Ishikawa (cell line): ENCODE data around the gene PRRG4.

ENCODE experiments used
- CEBPB ChIP-seq: IDR thresholded peaks from 2 replicates; pipeline ENCODE4 v1.6.1; 2012
- CREB1 ChIP-seq: IDR thresholded peaks from 2 replicates; pipeline ENCODE4 v1.6.1; 2012; ENCODE audit warnings: low read depth
- EGR1 ChIP-seq: IDR thresholded peaks from 2 replicates; pipeline ENCODE4 v1.6.1; 2012
- EP300 ChIP-seq: IDR thresholded peaks from 2 replicates; pipeline ENCODE4 v1.6.1; 2012; ENCODE audit warnings: borderline replicate concordance
- FOXM1 ChIP-seq: IDR thresholded peaks from 2 replicates; pipeline ENCODE4 v1.6.1; 2012; ENCODE audit warnings: low read depth, borderline replicate concordance
- NFIC ChIP-seq: IDR thresholded peaks from 2 replicates; pipeline ENCODE4 v1.6.1; 2012
- RAD21 ChIP-seq: IDR thresholded peaks from 2 replicates; pipeline ENCODE4 v1.6.1; 2012; ENCODE audit warnings: low read depth
- REST ChIP-seq: IDR thresholded peaks from 2 replicates; pipeline ENCODE4 v1.6.1; 2012; ENCODE audit warnings: low read depth, mild to moderate bottlenecking
- TAF1 ChIP-seq: IDR thresholded peaks from 2 replicates; pipeline ENCODE4 v1.6.1; 2012; ENCODE audit warnings: low read depth, mild to moderate bottlenecking
- TCF12 ChIP-seq: IDR thresholded peaks from 2 replicates; pipeline ENCODE4 v1.6.1; 2012; ENCODE audit warnings: low read depth
- TEAD4 ChIP-seq: IDR thresholded peaks from 2 replicates; pipeline ENCODE4 v1.6.1; 2012
- USF1 ChIP-seq: IDR thresholded peaks from 2 replicates; pipeline ENCODE4 v1.6.1; 2012
- YY1 ChIP-seq: IDR thresholded peaks from 2 replicates; pipeline ENCODE4 v1.6.1; 2012; ENCODE audit warnings: low read depth
- ZBTB7A ChIP-seq: IDR thresholded peaks from 2 replicates; pipeline ENCODE4 v1.6.1; 2012; ENCODE audit warnings: low read depth
- TF ChIP-seq, protein P1 (sequence below): IDR thresholded peaks from 2 replicates; pipeline ENCODE4 v1.6.1; 2012

The PRRG4 gene

DNA sequence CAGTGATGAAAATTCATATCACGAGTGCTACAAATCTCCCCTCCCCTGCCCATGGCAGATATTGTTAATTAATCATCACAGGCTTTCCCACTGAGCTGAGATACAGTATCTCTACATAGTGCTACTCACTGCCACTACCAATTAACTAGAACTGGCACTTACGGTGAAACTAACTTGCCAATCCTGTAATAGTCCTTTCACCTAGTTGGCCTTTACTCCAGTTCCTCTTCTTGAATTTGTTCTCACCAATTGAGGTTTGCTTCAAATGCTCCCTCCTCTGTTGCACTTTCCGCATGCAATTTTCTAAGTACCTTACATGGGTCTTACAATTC is 11.9 kb upstream of the PRRG4 start:
- no peak for TF ChIP-seq YY1
- no peak for TF ChIP-seq USF1
- no peak for TF ChIP-seq EGR1
- TF ChIP-seq CEBPB: no peak
- TF ChIP-seq CREB1: no peak
- TF ChIP-seq ZBTB7A: no peak
- no peak for TF ChIP-seq TCF12
- no peak for TF ChIP-seq REST
- no peak for TF ChIP-seq RAD21
- no peak for TF ChIP-seq TAF1
- TF ChIP-seq NFIC: no peak
- TF ChIP-seq EP300: no peak
- TF ChIP-seq, protein P1, sequence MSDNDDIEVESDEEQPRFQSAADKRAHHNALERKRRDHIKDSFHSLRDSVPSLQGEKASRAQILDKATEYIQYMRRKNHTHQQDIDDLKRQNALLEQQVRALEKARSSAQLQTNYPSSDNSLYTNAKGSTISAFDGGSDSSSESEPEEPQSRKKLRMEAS: no peak
- no peak for TF ChIP-seq TEAD4
- TF ChIP-seq FOXM1: no peak

- TF ChIP-seq CREB1 (no peak), YY1 (no peak), EGR1 (no peak), RAD21 (no peak), NFIC (no peak), TCF12 (no peak), REST (no peak), TAF1 (no peak), FOXM1 (no peak)
These were observed 10.5 kb upstream of the PRRG4 start for GRCh38 chr11:32819187-32819586.

GRCh38 chr11:32820497-32820896 is 9.2 kb upstream of the PRRG4 start:
- TF ChIP-seq FOXM1 (no peak), NFIC (no peak), TEAD4 (no peak), USF1 (no peak), CREB1 (no peak), YY1 (no peak), ZBTB7A (no peak), RAD21 (no peak), EGR1 (no peak), TCF12 (no peak)
- TF ChIP-seq, protein P1: no peak

- no peak for TF ChIP-seq CREB1
- no peak for TF ChIP-seq CEBPB
- TF ChIP-seq FOXM1: no peak
These were observed 8.2 kb upstream of the PRRG4 start for GRCh38 chr11:32821517-32821916.

- TF ChIP-seq TAF1 (no peak), REST (no peak), USF1 (no peak), RAD21 (no peak), NFIC (no peak), CEBPB (no peak), EGR1 (no peak), TCF12 (no peak), ZBTB7A (no peak)
These were observed 7.7 kb upstream of the PRRG4 start for GRCh38 chr11:32821917-32822560.
